ENCODE results near the gene SOX6. TPM values are rescaled to one million over a fixed set of nuclear protein-coding genes. Genes with fewer than 3 reads are reported as not detected.

SOX6 gene
- total RNA-seq, 1 experiment from 2014 or later, result 5.1 TPM

DNA sequence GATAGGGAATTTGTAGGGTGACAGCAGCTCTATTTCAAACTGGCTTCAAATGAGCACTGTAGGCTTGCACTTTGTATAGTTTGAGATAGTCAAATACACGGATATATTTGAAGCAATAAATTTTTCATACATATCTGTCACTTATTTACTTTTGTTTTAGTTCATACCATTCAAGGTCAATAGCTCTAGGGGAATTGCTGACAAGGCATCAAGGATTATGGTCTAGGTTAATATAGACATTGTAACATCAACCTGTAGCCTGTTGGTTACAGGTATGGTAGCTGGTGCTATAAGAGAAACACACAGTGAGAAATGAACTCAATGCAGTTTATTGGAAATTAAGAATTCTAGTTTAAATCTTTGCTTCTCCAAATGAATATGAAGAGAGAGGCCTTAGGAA lies 267.6 kb downstream of the SOX6 start:
- intact Hi-C loops (cut with micrococcal nuclease; ENCODE audit: unreplicated experiment), result no loop called here
- Histone ChIP-seq H4K20me1 (ENCODE audit: insufficient read depth) (no peaks in the 10 kb centered on the region), H3K9me2 (ENCODE audit: insufficient read depth) (no peaks in the 10 kb centered on the region), H3K27ac (no peak overlapping the region), H3K36me3 (ENCODE audit: low read depth) (no peaks in the 10 kb centered on the region), H3K9me3 (ENCODE audit: insufficient read depth, low read depth) (no peaks in the 10 kb centered on the region), H3K4me3 (no peak overlapping the region), H3K79me2 (ENCODE audit: low read depth) (no peaks in the 10 kb centered on the region), H3K27me3 (ENCODE audit: insufficient read depth, low read depth) (no peaks in the 10 kb centered on the region), H3F3A (ENCODE audit: insufficient read depth, low read depth) (no peaks in the 10 kb centered on the region), H2AFZ (no peak overlapping the region), H3K4me1 (replicated peaks; ENCODE audit: insufficient read depth) (no peaks in the 10 kb centered on the region), H3K4me2 (no peak overlapping the region)
- POLR2A ChIA-PET (ENCODE audit: unreplicated experiment), result no interaction called here
- BruUV-seq (replicated peaks), result no TSS peak
- DNase-seq, result no peak
- TF ChIP-seq, protein P1, sequence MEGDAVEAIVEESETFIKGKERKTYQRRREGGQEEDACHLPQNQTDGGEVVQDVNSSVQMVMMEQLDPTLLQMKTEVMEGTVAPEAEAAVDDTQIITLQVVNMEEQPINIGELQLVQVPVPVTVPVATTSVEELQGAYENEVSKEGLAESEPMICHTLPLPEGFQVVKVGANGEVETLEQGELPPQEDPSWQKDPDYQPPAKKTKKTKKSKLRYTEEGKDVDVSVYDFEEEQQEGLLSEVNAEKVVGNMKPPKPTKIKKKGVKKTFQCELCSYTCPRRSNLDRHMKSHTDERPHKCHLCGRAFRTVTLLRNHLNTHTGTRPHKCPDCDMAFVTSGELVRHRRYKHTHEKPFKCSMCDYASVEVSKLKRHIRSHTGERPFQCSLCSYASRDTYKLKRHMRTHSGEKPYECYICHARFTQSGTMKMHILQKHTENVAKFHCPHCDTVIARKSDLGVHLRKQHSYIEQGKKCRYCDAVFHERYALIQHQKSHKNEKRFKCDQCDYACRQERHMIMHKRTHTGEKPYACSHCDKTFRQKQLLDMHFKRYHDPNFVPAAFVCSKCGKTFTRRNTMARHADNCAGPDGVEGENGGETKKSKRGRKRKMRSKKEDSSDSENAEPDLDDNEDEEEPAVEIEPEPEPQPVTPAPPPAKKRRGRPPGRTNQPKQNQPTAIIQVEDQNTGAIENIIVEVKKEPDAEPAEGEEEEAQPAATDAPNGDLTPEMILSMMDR (conservative IDR thresholded peaks at IDR 0.05), result no peak
- no peak for TF ChIP-seq EZH2 (IDR thresholded peaks at IDR 0.05; ENCODE audit: low read depth)
- CTCF ChIA-PET, result no interaction called here

DNA sequence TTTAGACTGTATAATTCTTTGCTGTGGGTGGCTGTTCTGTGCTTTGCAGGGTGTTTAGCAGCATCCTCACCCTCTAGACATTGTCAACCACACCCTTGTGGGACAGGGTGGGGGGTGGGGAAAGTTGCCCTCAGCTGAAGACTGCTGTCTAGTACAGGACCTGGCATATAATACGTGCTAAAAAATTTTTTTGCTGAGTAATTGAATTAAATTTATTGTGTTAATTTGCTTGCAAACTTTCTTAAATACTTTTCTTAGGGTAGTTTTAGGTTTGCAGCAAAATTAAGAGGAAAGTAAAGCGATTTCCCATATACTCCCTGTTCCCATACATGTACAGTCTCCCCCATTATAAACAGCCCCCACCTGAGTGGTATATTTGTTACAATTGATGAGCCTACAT lies 268.5 kb downstream of the SOX6 start:
- no peak overlapping the region for H3K4me2 ChIP-seq
- no peak overlapping the region for H3K4me3 ChIP-seq
- DNase-seq, result no peak
- H3K79me2 ChIP-seq (ENCODE audit: low read depth), result no peaks in the 10 kb centered on the region
- BruUV-seq (replicated peaks), result no TSS peak
- TF ChIP-seq EZH2 (IDR thresholded peaks at IDR 0.05; ENCODE audit: low read depth), result no peak
- TF ChIP-seq, protein P1 (conservative IDR thresholded peaks at IDR 0.05), result no peak
- no peaks in the 10 kb centered on the region for H4K20me1 ChIP-seq (ENCODE audit: insufficient read depth)
- H3K9me2 ChIP-seq (ENCODE audit: insufficient read depth), result no peaks in the 10 kb centered on the region
- POLR2A ChIA-PET (ENCODE audit: unreplicated experiment), result no interaction called here
- H3K27ac ChIP-seq, result no peak overlapping the region
- H3K36me3 ChIP-seq (ENCODE audit: low read depth), result no peaks in the 10 kb centered on the region
- no peaks in the 10 kb centered on the region for H3K4me1 ChIP-seq (replicated peaks; ENCODE audit: insufficient read depth)
- no peaks in the 10 kb centered on the region for H3K9me3 ChIP-seq (ENCODE audit: insufficient read depth, low read depth)
- CTCF ChIA-PET, result no interaction called here
- intact Hi-C loops (cut with micrococcal nuclease; ENCODE audit: unreplicated experiment), result no loop called here
- no peaks in the 10 kb centered on the region for H3K27me3 ChIP-seq (ENCODE audit: insufficient read depth, low read depth)
- no peaks in the 10 kb centered on the region for H3F3A ChIP-seq (ENCODE audit: insufficient read depth, low read depth)
- H2AFZ ChIP-seq, result no peak overlapping the region

DNA sequence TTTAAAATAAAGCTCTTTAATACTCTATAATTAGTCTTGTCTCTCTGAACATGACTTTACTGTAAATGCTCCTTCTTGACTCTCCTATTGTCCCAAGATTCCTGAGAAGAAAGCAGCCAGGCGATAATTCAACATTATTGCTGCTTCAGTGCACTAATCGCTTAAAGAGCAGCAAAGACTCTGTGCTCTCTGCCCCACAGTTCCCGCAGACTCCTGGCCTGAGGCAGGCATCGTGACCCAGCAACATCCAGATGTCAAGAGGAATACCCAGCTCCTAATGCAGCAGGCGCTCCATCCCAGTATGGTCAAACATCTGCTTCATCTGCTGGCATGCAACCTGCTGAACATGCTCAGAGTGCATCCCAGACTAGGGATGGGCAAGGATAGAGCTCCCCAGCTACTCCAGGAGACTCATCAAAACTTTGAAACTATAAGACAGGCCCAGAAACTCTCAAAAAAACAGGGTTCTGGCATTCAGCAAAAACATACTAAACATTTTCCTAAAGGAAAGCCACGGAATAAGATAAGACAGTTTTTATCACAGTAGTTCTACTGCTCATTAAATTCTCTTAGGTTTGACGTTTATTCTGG lies 270.0 kb downstream of the SOX6 start:
- Histone ChIP-seq H2AFZ (no peak overlapping the region), H3F3A (ENCODE audit: insufficient read depth, low read depth) (no peaks in the 10 kb centered on the region), H4K20me1 (ENCODE audit: insufficient read depth) (no peaks in the 10 kb centered on the region), H3K27me3 (ENCODE audit: insufficient read depth, low read depth) (no peaks in the 10 kb centered on the region), H3K36me3 (ENCODE audit: low read depth) (no peaks in the 10 kb centered on the region), H3K4me2 (no peak overlapping the region), H3K4me3 (no peak overlapping the region), H3K27ac (no peak overlapping the region), H3K79me2 (ENCODE audit: low read depth) (no peaks in the 10 kb centered on the region), H3K4me1 (replicated peaks; ENCODE audit: insufficient read depth) (no peaks in the 10 kb centered on the region), H3K9me3 (ENCODE audit: insufficient read depth, low read depth) (no peaks in the 10 kb centered on the region), H3K9me2 (ENCODE audit: insufficient read depth) (no peaks in the 10 kb centered on the region)
- intact Hi-C loops (cut with micrococcal nuclease; ENCODE audit: unreplicated experiment), result no loop called here
- BruUV-seq (replicated peaks), result no TSS peak
- DNase-seq, result no peak
- CTCF ChIA-PET, result no interaction called here
- TF ChIP-seq, protein P1 (conservative IDR thresholded peaks at IDR 0.05), result no peak
- TF ChIP-seq EZH2 (IDR thresholded peaks at IDR 0.05; ENCODE audit: low read depth), result no peak
- POLR2A ChIA-PET (ENCODE audit: unreplicated experiment), result no interaction called here
